Fibroblast of villous mesenchyme (primary cell): ENCODE results near the gene XIRP2. TPM values are rescaled to one million over a fixed set of nuclear protein-coding genes. Genes with fewer than 3 reads are reported as not detected.

Experiments used
- DNase-seq: peaks from one replicate; pipeline ENCODE4 v3.0.0-alpha.2; 2010; ENCODE audit warnings: low read depth
- H3K4me3 ChIP-seq: 2 replicates; pipeline ENCODE4 v1.5.1; 2011; ENCODE audit warnings: low read depth, mild to moderate bottlenecking, low read length
- CTCF ChIP-seq: IDR thresholded peaks from 2 replicates; pipeline ENCODE4 v1.5.1; 2012; ENCODE audit warnings: low read depth, mild to moderate bottlenecking, low read length; ENCODE audit not compliant: insufficient read depth
- total RNA-seq: library from RNA; depleted of rRNA; stranded (reverse); fragments of >200 nt; gene quantifications from 2 replicates; pipeline ENCODE4 v1.2.3, GENCODE V29; 2012

XIRP2 gene
- total RNA-seq, 1 donor: under 0.01 TPM

DNA sequence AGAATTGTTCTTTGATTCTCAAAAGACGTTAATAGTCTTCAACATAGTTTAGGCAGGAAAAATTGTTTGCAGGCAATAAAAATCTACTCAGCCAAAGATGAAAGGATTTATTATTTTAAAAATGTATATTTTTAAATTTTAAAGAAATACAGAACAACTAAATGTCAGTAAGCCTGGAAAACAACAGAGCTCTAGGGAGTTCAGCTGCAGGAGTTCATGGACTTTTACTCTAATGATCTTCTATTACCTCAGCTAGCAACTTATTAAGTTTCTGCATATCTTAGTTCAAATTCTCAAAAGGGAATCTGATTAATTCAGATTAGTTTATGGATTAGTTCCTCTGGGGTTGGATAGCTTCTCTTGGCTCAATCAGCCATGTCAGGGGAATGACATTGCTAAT lies 17.9 kb upstream of the XIRP2 start:
- no peak overlapping the region for H3K4me3 ChIP-seq
- DNase-seq: no peak
- no peak for TF ChIP-seq CTCF

DNA sequence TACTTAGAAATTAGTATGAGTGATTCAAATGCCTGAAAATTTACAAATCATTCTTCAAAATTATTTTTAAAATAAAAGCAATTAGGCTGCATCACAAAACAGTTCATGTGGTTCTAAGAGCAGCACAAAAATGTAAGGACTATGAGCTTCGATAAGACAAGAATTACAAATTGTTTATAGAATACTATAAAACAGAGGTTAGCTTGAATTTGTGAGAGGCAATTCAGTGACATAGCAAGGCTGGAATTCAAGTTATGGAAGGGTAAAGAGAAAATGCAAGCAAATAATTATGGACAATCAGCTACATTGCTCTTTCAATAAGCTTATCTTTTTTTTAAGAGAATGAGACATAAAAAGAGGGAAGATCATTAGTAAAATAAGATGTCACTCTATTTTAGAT lies 7.1 kb upstream of the XIRP2 start:
- H3K4me3 ChIP-seq: no peak overlapping the region
- TF ChIP-seq CTCF: no peak
- no peak for DNase-seq

DNA sequence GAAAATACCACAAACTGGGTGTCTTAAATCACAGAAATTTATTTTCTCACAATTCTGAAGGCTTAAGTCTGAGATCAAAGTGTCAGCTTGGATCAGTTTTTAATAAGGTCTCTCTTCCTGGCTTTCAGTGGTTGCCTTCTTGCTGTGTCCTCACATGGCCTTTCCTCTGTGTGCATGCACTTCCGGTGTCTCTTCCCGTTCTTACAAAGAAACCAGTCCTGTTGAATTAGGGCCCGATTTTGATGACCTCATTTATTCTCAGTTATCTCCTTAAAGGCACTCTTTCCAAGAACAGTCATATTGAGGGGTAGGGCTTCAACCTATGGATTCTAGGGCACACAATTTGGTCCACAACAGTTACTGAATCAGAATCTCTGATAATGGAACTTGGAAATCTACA lies 5.4 kb upstream of the XIRP2 start:
- H3K4me3 ChIP-seq: no peak overlapping the region
- no peak for DNase-seq
- no peak for TF ChIP-seq CTCF

GRCh38 chr2:166891727-166892126 lies 3.4 kb downstream of the XIRP2 start:
- no peak for DNase-seq
- H3K4me3 ChIP-seq: no peak overlapping the region
- no peak for TF ChIP-seq CTCF

GRCh38 chr2:166892397-166892796 lies 4.1 kb downstream of the XIRP2 start:
- no peak for TF ChIP-seq CTCF
- DNase-seq: no peak
- H3K4me3 ChIP-seq: no peak overlapping the region

GRCh38 chr2:166895243-166895642 lies 7.0 kb downstream of the XIRP2 start:
- DNase-seq: no peak
- H3K4me3 ChIP-seq: no peak overlapping the region
- TF ChIP-seq CTCF: no peak

GRCh38 chr2:166897666-166898065 lies 9.4 kb downstream of the XIRP2 start:
- TF ChIP-seq CTCF: no peak
- DNase-seq: no peak

More at GRCh38 chr2:166897666-166898065, 9.4 kb downstream of the XIRP2 start:
- H3K4me3 ChIP-seq: no peak overlapping the region
